GM21529 (cell line): ENCODE measurements around the gene PRAME.
"Not testable (repeated sequence)": the region's sequence is repeated elsewhere in the genome, so short reads cannot be mapped to it uniquely, and the experiment has no call there.

Experiments used
- ATAC-seq: cut with Tn5 transposase; IDR thresholded peaks from one replicate; pipeline ENCODE4 v1.9.1; 2021; ENCODE audit not compliant: unreplicated experiment

PRAME gene

DNA sequence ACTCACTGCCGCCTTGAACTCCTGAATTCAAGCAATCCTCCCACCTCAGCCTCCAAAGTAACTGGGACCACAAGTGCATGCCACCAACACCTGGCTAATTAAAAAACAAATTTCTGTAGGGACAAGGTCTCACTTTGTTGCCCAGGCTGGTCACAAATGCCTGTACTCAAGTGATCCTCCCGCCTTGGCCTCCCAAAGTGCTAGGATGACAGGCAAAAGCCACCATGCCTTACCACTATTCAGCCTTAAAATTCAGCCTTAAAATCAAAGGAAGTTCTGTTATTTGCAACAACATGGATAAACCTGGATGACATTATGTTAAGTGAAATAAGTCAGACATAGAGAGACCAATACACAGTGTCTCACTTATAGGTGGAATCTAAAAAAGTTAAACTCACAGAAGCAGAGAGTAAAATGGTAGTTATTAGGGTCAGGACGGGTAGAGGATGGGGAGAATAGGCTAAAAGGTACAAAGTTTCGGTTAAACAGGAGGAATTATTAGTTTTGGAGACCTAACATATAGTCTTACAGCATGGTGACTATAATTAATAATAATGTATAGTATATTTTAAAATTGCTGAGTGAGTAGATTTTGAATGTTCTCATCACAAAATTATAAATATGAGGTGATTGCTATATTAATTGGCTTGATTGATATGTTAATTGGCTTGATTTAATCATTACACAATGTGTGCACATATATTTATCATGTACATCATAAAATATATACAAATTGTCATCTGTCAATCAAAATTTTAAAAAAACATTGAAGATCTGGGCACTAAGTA, 32.7 kb downstream of the PRAME start:
- no peak for ATAC-seq

DNA sequence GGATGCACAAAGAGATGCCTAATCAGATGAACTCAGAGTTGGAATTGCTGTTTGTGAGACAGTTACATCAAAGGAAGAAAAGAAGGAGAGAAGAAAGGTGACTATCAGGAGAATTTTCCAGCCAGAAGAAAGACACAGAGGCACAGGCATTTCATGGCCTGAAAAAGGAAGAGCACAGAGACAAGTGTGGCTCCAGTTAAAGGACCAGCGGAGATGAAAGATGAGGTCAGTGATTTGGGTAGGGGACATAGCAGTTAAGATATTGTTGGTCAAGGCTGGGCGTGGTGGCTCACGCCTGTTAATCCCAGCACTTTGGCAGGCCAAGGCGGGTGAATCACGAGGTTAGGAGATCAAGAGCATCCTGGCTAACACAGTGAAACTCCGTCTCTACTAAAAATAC, 35.6 kb downstream of the PRAME start:
- ATAC-seq, result no peak

DNA sequence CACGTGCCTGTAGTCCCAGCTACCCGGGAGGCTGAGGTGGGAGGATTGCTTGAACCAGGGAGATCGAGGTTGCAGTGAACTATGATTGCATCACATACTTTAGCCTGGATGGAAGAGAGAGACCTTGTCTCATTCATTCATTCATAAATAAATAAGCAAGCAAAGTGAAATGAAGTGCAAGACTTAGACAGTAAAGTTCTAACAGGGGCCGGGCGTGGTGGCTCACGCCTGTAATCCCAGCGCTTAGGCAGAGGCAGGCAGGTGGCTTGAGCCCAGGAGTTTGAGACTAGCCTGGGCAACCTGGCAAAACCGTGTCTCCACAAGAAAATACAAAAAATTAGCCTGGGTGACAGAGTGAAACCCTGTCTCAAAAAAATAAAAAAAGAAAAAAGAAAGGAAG, 37.4 kb downstream of the PRAME start:
- ATAC-seq, result no peak

DNA sequence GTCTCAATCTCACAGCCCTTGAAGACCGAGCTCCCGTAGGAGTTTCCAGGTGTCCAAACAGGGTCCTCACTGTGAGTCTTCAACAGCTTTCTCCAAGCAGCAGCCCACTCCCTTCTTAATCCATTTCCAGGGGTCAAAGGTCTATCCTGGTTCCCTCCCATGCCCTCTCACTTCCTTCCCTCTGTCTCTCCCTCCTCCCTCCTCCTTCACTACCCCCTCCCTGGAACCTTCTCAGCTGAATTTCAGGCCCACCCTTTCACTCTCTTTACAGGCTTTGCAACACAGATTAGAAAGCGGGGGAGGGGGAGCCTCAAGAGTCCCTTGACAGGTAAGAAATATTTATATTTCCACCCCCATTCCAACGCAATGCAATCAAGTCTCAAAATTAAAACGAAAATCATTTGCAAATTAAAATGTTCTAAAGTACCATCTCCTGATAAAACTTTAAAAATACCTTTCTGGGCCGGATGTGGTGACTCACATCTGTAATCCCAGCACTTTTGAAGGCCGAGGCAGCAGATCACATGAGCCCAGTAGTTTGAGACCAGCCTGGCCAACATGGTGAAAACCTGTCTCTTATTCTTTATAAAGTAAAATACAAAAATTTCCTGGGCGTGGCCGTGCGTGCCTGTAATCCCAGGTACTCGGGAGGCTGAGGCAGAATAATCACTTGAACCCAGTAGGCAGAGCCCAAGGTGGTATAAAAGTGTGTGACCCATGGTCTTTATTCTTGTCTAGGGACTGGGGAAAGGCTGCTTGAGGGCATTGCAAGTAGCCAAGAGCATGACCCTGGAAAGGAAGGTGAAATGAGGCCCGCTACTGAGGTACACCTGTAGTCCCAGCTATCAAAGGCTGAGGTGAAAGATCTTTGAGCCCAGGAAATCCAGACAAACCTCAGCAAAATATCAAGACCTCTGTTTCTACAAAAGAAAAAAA, 38.1 kb downstream of the PRAME start:
- no peak for ATAC-seq

DNA sequence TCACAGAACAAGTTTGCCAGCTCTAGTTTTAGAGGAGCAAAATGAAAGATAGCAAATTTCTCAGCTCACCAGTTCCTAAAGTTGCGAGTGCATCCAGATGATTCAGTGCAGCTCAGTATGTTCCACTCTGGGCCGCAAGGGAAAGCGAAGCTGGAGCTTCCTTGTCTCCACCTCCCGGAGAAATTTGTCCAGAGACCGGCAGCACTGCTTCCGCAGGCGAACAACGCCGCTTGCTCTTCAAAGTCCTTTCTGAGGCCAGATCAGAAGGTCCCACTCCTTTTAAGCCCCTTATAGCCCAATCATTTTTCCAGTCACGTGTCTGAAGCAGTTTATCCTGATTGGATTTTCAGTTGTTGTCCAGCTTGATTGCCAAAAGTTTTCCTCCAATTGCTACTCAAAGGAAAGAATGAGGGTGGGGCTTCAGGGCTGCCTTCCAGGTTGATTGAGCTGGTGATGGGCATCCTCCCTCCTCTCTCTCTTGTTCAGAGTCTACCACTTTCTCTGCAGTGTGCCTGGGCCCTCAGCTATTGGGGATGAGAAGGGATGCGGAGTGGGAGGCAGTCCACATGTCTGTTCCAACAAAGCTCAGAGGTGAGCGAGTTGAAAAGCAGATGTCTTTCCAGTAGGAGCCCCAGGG, 38.9 kb downstream of the PRAME start, which contains the start of gene ZNF280A:
TSS of gene ZNF280A (minus strand) at position 251 of the 637 bp plus-strand sequence. CDS start 4,640 bp downstream, outside the sequence.
- no peak for ATAC-seq

DNA sequence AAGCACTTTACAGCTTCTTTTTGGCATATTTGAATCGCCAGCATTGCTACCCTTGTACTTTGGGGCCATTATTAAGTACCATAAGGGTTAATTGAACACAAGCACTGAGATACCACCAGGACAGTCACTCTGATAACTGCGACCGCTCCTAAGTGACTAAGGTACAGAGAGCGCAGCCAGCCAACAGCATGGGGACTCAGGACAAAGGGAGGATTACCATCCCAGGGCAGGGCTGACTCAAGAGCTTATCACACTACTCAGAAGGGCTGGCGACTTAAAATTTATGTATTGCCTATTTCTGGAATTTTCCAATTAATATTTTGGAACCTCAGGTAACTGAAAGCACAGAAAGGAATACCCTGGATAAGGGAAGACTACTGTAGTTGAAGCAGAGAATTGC, 39.5 kb downstream of the PRAME start:
- no peak for ATAC-seq

DNA sequence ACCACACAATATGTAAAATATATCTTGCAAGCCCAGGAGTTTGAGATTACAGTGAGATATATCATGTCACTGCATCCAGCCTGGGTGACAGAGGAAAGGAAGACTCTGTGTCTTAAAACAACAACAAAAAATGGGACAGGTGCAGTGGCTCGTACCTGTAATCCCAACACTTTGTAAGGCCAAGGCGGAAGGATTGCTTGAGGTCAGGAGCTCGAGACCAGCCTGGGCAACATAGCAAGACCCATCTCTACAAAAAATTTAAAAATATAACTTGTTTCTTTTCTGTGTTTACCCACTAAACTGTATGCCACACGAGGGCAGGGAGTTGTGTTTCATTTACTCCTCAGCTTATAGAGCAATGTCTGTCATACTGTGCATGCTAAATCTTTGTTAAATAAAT, 42.1 kb downstream of the PRAME start:
- ATAC-seq, result no peak

DNA sequence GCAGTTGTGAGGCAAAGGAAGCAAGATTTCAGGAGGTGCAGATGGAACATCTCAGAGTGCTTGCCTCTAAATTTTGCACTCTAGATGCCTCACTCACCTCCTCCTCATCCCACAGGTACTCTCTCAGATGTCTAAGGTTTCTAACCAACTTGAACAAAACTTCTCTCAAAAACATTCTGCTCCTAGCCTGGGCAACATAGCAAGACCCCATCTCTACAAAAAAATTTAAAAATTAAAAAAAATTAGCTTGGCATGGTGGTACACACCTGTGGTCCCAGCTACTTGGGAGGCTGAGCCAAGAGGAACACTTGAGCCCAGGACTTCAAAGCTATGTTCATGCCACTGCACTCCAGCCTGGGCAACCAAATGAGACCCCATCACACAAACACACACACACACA, 43.2 kb downstream of the PRAME start:
- no peak for ATAC-seq

DNA sequence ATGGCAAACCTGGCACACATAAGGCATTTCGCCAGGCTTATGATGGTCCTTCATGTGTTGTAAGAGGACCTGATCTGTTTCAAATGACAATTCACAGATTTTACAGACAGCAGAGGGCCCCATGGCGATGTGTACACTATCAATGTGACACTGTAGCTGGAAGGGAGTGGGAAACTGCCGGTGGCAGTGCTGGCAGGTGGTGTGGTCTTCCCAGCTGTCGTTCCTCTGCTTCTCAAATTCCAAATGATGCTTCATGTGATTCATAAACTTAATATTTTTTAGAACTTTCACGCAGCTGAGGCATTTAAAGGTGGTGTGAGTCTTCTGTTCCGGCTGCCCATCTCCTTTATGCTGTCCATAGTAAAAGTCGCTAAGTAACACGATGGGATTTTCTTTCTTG, 44.6 kb downstream of the PRAME start:
- not testable (repeated sequence) for ATAC-seq

DNA sequence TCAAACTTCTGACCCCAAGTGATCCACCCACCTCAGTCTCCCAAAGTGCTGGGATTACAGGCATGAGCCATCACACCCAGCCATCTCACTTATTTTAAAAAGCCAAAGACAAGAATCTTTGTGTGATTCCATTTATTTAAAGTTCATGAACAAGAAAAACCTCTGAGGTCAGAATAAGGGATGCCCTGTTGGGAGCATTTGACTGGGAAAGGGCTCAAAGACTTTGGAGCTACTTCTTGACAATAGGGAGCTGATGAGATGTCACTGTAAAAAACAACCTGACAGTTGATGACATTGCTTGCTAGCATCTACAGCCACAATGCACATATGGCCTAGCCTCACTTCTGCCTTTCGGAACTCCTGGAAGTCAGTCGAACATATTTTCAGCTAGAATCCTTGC, 45.4 kb downstream of the PRAME start:
- ATAC-seq, result no peak

DNA sequence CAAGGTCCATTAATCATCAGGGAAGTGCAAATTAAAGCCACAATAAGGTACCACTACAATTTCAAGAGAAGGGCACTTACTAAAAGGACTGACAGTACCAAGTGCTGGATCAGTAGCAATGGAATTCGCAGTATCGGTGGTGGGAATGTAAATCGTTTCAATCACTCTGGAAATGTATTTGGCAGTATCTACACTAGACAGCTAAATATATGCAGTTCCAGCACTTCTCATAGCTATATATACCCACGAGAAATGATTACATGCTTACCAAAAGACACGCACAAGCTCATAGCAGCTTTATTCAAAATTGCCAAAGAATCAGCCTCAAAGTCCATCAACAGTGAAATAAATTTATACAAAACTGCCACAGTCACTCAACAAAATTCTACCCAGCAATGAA, 46.1 kb downstream of the PRAME start:
- ATAC-seq, result no peak

DNA sequence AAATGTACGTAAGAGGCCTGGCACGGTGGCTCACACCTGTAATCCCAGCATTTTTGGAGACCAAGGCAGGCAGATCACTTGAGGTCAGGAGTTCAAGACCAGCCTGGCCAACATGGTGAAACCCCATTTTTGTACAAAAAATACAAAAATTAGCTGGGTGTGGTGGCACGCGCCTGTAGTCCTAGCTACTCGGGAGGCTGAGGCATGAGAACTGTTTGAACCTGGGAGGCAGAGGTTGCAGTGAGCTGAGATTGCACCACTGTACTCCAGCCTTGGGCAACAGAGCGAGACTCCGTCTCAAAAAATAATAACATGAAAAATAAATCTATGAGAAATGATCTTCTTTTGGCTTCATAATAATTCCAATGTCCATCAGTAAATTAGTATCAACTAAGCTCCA, 48.2 kb downstream of the PRAME start:
- not testable (repeated sequence) for ATAC-seq

DNA sequence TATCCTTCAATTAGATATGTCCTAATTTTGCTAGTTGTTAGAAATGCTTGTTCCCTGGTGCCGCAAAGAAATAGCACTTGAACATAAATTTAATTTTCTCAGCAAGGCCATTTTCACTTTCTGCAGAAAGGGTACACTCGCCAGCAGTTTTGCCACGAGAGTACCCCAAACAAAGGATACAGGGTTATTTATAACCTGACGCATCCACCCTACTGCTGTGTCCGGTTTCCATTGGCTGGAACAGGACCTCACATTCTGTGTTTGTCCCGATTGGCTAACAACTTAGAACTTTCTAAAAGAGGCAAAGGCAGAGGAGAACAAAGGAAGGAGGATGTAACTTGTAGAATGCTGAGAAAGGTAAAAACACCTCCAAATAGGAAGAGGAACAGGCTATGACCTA, 49.2 kb downstream of the PRAME start:
- ATAC-seq, result not testable (repeated sequence)

DNA sequence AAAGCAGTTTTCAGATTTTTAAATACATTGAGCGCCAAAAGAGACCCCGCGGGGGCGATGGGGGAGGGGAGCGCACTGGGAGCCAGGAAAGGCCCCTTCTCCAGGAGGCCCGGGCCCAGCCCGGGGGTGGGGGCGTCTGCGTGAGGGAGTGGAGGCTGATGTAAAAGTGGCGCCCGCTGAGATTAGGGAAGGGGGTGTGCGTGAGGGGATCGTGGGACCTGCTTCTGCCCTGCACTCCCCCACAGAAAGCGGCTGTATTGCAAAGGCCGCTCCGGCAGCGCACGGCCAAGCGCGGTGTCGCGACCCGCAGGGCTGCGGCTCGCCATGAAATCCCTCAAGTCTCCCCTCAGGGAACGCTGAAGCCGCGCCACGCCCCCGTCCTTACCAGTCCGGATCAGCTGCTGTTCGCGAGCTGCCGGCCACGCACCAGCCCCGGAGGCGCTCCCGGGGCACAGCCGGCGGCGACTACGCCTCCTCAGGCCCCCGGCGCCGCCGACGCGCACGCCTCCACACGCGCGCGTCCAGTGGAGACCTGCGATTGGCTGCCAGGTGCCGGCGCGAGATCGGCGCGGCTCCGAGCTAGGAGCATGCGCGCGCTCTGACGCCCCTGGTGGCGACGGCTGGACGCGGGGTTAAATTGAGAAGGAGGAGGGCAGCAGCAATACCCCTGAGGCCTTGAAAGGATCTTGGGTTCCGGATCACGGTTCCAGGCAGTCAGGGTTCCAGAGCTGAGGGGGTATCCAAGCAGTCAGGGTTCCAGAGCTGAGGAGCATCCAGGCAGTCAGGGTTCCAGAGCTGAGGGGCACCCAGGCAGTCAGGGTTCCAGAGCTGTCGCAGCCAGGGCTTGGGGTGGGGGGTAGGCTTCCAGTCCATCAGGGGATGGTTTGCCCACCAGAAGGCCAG, 50.5 kb downstream of the PRAME start, which contains the start of gene ZNF280B:
TSS of gene ZNF280B (minus strand) at position 469 of the 903 bp plus-strand sequence. CDS start 19,344 bp downstream, outside the sequence.
- peak; percentile 90 for ATAC-seq

DNA sequence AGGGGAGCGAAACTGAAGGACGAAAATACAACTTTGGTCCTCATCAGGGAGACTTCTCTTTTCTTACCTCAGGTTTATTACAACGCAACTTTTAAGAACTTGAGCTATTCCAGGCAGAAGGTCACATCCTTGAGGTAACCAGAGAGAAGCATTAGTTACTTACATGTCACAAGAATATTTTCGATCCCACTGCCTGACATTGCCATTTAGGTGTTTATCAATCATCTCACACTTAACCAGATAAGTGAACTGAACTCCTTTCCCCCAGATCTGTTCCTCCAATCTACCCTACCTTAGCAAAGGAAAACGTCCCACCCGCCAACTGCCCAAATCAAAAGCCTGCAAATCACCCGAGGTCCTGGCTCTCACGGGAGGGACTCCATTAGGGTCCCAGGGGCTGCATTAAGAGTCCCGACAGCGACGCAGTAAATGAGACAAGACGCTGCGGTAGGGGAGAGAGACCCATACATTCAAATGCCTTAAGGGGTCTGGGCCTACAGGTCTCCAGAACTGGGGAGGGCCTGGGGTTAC, 51.3 kb downstream of the PRAME start:
- peak; percentile 17 for ATAC-seq

DNA sequence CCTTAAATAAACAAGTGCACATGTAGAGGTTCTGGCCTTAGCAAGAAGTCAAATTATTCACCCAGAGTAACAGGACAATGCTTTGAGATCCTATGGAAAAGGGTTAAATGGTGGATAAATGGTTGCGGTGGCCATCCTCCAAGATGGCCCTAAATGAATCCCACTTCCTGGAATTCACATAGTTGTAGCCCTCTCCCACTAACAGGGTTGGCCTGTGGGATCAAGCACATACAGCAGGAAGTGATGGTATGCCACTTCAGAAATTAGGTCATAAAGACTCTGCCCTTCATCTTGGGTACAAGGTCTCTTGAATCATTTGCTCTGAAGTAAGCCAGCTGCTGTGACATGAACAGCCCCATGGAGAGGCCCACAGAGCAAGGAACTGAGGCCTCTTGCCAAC, 52.3 kb downstream of the PRAME start:
- no peak for ATAC-seq

DNA sequence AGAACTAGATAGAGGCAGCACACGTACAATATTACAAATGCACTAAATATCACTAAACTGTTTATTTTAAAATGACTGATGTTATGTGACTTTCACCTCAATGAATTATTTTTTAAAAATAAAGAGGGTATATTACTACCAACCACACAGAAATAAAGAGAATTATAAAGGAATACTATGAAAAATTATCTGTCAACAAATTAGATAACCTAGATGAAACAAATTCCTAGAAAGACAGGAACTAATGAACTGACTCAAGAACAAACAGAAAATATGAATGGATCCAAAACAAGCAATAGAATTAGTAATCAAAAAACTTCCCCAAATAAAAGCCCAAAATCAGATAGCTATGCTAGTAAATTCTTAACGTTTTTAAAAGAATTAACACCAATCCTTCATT, 60.8 kb downstream of the PRAME start:
- no peak for ATAC-seq
